NCI-H69 (cell line): Measurements from ENCODE around the gene MLLT10.
A peak's percentile ranks its signal among the peaks of the same experiment; 100 is the strongest.

ENCODE experiments used
- DNase-seq: peaks from one replicate; lab custom pipeline; 2025; lab: John Stamatoyannopoulos, UW

MLLT10 gene

DNA sequence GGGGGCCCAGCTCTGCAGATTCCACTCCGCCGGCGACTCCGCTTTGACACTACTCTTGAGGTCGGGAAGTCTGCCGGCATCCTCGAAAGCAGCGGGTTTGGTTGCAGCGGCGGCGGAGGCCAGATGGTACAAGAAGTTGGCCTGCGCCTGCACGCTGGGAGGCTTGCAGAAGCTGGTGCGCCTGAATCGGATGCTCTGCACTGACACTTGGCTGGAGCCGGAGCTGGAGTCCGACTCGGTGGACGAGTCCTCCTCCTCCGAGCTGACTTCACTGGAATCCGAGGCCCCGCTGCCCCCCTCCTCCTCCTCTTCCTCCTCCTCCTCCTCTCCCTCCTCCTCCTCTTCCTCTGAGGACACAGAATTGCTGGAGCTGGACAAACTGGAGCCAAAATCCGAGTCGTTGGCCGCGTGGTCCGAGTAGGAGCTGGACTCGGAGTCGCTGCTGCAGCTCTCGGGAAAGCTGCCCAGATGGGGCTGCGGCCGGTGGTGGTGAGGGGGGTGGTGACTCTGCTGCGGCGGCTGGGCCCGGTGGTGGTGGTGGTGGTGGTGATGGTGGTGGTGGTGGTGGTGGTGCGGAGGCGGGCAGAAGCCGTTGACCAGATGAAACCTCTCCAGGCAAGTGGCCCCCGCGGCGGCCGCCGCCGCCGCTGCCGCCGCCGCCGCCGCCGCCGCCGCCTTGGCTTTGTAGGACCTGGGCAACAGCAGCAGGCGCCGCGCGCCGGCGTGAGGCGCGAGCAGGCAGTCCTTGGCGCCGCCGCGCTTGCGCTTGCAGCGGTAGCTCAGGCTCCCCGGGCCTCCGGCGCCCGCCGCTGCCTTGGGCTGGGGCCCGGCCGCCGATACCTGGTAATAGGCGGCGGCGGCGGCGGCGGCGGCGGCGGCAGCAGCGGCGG is 17.5 kb upstream of the MLLT10 start:
- DNase-seq: peak; percentile 68

DNA sequence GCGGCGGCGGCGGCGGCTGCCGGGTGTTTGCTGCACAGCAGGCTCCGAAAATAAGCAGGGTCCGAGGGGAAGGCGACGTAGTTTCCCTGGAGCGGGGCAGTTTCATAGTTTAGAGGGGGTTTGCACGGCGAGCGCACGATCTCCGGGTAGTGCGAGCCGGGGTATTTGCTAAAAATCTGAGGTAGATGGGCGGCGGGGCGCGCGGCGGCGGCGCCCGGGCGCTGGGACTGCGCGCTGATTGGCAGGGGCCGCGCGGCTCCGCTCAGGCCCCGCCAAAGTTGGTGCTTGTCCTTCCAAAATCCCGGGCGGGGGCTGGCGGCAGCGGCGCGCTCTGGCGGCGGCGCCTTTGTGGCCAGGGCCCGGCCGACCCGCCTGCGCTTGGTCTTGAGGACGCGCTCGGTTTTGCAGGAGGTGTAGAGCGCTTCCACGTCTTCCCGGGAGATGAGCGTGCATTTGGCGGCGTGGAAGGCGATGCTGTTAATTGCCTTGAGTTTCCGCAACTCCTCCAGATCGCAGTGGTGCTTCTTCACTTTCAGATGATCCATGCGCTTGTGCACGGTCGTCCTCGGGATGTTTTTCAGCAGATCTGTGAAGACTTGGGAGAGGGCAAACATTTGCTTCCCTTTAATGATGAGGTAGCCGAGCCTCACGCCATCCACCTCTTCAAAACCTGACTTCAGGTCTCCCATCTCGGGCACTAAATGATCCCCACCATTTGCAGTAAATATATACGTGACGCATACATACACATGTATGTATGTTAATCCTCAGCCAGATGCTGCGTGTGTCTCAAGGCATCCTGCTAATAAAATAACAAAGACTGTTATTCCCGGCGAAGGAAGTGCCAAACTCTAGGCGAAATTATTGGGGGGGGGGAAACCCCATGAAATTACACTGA is 16.6 kb upstream of the MLLT10 start:
- DNase-seq: peak; percentile 71

DNA sequence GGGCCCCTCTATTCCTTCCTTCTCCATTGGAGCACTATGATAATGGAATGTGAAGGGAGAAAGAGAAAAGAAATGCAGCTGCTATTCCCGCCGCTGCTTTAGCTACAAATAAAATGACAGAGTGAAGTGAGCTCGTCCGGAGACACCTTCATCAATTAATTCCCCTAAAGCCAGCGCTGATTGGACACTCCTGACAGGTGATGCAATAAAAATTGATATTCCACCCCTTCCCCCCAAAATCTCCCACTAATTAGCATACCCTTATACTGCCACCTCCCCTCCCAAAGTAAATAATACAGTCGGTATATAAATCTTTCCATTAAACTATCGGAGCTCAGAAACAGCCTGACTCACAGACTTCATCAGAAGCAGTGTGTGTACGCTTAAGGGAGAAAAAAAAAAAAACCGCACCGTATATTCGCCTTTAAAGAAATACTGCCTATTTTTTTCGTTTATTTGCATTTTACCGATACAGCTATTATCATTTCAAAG is 15.8 kb upstream of the MLLT10 start:
- peak; percentile 95 for DNase-seq

DNA sequence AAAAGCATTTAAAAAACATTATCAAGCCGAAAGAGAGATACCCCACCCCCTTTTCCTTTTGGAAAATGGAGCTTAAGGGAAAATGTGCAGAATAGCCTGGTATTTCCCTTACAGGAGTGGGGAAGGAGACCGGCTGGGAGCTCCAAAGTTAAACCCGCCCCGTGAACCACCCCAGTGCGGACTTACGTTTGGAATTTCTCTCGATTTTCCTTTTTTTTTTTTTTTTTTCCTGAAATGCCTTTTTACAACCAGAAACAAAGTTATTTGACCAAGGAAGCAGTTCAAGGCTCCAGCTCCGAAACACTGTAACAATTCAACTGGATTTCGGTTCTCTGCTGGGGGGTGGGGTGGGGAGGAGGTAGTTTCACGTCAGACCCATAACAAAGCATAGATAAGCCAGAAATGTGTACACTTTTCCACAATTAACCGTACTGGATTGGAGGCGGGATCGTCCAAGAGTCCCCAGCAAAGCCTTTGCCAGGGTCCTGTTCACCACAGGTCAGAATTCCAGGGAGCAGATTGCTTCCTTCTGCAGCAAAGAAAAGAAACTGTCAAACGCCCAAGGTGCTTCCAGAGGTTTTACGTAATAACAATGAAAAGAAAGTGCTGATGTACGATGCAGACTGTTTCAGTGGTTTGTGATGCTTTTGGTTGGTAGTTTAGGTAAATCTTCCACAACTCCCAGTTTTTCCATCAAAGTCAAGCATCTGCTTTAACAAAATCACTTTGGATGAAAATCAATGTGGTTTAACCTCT is 15.2 kb upstream of the MLLT10 start:
- DNase-seq: peak; percentile 79

DNA sequence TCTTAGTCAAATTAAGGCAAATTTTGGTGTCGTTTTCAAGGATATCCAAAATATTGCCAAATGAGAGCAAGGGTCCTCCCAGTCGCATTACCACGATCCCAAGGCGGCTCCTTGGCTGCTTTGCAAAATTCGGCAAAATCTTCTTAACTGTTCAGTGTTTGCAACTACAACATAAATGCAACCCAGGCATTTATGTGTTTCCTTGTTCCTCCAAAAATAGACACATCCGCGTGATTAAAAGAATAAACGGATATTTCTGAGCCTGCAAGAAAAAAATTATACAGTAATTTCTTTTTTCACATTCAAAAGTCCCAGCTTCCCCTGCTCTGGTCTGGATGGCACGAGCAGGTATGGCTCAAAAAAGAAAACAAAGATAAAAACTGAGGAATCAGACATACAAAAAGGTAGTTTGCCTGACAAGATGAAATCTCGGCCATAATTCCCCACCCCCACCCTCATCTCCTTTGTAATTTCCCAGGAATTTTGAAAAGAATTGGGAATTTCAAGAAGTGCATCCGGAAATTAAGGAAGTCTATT is 14.6 kb upstream of the MLLT10 start:
- DNase-seq: peak; percentile 49

DNA sequence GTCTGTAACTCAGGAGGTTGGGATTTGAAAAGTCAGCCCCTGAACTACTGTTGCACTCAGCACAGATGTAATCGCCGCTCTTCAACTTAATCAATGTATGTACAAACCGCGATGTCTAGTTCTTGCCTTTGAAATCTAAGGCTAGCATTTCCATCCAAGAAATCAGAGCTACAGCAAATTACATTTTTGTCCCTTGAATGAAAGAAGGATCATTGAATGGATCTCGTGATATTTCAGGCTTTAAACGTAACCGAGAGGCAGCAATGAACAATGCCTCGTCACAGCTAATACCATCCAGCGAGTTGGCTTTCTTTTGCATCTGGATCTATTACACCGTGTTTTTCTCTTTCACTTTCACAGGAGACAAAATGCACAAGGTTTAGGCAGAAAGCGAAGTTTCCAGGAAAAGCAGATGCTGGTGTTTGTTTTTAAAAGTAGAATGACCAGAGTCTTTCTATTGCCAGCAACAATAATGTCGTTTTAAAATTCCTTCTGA is 14.0 kb upstream of the MLLT10 start:
- DNase-seq: peak; percentile 71

DNA sequence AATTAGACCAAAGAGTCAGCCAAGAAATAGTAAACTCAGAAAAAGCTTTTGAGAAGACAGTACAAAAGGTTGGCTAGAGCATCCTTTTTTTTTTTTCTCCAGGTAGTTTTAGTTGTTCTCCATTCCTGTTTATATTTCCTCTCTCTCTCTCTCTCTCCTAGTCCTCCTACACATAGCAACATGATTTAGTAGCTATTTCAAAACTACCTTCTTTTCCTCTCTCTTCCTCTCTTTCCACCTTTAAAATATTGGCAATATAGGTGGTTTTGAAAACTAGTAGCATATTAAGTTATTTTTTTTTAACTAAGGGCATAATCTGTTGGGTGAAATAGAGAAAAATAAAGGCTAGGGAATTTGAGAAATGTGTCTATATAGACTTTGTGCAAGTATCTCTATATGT is 13.5 kb upstream of the MLLT10 start:
- no peak for DNase-seq

DNA sequence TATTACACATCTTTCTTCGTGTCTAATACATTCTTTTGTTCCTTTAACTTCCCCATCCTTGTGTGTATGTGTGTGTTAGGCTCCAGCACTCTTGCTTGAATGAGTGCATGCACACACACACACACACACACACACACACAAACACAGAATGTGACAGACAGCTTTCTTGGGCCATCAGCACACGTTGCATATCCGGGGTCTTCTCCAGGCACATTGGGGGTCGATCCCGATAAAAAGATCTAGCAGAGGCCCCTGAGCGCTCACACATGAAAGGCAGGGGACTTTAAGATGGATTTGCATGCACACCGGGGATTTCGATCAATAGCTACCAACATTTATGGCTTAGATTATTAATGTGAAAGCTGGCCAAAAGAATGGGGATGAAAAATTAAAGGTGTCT is 13.1 kb upstream of the MLLT10 start:
- peak; percentile 39 for DNase-seq

DNA sequence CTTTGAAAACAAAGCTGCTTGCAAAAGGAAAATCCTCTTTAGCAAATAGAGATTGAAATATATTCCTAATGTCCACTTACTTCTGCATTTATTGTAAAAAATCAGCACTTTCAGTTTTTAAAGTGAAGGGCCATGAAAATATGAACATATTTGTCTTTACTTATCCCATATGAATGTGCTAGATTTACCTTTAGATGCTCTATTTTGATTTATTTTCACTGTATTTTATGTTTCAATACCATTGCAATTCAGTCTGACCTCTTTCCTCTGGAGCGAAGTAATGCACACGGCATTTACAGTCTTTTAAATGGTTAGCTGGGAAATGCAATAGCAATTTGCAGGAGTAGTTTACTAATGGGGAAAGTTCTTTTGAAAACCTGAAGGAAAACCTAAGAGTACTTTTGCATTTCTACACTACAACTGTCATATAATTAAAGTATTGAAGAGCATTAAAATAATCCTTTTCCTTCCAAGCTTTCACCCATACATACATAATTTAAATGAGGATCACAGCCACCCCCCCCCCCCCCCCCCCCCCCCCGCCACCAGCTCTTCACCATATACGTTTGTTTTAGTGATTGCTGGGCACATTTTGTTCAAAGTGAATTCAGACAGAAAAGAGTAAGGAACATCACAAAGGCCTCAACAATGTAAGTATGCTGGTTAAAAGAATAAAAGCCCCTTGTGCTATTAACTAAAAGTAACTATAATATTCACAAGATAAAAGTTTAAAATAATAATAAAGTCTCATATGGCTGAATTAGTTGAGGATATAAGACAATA is 12.1 kb upstream of the MLLT10 start:
- DNase-seq: peak; percentile 50

DNA sequence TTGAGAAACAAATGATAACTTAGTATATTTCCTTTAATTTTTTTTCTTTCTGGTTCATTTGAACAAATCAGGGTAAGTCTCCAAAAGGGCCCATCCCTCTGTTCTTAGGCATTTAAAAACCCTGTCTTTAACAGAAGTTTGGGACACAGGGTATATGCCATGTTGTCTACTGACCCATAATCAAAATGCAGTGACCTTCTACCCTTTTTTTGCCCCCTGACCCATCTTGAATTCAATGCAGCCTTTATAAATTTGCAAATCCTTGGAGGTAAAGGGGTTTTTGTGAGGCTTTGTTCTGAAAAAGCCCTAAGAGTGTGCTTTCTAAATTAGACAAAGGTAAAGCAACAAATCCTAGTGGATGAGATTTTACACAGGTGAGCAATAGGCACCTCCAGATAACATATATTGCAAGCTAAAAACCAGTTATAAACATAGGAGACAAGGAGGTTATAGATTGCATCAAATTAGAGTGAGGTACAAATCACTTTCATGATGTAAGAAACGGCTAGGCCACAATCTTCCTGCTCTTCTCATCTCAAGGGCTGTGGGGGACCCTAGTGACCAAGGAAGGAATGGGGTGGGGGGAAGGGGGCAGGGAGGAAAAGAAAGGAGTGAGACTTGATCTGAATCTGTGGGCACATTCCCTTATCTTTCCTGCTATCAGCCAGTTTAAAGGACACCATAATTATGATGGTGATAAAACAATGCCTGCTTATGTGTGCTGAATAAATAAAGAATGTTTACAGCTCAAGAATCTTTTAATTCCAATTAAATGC is 11.2 kb upstream of the MLLT10 start:
- DNase-seq: peak; percentile 57

DNA sequence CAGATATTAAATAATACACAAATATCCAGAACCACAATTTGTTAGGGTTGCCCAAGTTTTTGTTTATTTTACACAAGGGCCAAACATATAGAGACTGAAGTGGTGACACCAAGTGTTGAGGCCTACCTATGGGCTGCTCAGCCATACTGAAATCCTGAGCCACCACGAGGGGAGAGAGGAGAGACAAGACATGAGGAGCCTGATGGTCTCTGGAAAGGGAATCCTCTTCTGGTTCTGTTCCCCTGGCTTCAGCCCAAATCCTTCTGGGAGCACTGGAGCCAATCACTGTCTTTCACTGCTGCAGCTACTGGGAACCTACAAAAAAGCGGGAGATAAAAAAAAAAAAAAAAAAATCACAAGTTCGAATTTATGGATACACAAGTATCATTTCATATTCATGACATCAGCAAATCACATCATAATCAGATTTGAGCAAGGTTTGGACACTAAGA is 10.4 kb upstream of the MLLT10 start:
- peak; percentile 74 for DNase-seq

DNA sequence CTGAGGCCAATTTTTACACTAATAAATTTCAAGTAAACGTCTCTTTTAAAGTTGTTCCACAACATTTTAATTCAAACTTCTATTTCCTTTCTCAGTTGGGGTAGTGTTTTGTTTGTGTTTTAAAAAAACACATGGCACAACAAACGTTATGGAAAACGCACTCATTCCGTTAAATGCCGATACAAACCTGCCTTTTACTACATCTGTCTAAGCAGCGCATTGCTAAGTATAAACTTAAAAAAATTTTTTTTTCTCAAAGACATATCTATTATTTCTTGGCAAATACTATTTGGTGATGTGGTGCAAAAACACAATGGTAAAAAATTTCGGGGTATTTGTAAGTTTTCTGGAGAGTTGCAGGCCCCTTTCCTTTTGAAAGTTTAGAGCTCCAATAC is 9.9 kb upstream of the MLLT10 start:
- no peak for DNase-seq

DNA sequence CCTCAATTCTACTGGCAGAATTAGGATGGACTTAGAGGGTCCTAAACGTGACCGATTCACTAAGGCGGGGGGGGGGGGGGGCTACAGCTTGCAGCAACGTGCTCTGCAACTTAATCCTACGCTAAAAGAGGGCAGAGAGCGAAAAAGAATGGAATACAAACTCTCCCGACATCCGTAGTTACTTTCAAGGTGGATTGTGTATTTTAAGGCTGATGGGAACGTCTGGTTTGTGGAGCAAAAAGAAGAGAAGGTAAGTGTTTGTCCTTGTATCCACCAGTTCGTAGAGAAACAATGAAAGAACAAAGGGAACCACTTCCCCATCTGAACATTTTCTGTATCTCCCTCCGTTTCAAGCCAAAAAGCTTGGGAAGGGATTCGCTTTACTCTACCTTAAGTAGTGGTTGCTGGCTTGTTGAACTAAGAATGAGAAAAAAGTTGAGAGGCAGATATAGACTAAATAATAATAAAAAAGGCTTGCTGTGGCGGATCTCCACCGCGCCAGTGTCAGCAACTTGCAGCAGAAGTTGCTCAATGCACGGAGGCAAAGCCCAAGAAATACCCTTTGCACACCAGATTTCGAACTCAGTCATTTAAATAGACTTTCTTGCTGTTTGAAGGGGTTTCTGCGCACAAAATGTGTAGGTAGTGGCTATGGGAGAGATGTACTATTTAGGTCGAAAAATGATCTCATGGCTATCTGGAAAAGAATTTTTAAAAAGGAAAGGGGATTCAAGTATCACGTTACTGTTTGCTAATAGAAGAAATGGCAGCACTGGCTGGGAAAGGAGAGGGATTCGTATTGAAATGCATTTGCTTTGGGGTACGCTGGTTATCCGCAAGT is 9.3 kb upstream of the MLLT10 start:
- peak; percentile 62 for DNase-seq

DNA sequence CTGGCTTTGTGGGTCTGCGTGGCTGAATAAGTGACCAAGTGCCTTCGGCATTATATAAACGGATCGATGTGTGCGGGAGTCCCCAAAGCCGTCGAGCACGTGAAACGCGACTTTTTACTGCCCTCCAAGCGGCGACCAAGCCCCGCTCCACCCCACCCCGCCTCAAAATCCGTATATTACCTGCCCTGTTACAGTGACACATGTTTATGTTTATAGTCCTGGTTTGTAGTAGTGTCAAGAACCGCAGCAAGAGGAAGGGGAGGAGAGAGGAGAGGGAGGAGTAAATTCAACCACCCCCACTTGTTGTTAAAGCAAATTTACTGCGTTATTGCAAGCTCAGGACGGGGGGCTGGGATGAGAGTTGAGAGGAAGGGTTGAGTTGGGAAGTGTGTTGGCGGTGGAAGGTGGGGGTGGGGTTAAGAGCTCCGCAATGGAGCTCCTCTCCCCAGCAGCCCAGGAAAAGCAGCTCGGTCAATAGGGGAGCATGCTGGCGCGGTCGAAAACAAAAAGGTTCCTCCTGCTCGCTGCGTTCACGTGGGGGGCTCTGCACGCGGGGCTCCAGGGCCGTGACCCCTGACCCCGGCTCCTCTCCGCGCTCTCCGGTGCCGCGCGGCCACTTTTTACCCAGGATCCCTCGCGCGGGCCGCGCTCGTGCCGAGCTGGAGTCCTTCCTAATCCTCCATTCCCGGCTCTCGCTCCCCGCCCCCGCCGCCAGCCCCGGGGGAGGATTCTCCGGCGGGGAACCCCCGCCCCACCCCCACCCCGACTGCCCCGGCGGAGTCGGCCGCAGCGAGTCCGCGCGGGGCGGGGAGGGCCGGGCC is 8.5 kb upstream of the MLLT10 start, which contains the start of gene SKIDA1:
TSS of gene SKIDA1 (minus strand) at position 316 of the 821 bp plus-strand sequence. CDS start 7,860 bp downstream, outside the sequence.
- peak; percentile 94 for DNase-seq

DNA sequence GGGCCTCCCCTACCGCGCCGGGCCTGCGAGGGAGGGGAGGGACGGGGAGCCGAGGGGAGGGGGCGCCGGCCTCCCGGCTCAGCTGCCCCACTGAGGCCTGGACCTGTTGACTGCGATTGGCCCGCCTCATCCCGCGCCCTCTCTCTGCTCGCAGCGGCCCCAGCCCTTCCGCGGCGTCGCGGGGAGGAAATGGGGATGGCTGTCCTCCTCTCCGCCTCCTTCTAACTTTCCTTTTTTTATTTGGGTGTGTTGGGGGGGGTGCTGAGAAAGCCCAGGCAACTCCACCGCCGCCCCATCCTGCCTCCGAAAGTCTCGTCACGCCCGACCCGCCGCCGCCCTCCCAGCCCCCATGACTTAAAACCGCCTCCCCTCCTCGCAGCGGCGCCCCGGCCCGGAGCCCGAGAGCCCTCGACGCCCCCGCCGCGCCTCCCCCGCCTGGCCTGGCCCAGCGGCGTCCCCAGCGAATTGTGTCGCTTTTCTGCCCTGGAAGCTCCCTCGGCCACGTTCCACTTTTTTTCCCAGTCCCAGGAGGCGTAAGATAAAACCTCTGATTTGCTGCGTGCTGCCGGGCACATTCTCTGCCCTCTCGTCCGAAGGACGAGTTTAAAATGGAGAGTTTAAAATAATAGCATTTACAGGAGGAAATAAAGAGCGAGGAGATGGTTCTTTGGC is 7.7 kb upstream of the MLLT10 start:
- DNase-seq: no peak

DNA sequence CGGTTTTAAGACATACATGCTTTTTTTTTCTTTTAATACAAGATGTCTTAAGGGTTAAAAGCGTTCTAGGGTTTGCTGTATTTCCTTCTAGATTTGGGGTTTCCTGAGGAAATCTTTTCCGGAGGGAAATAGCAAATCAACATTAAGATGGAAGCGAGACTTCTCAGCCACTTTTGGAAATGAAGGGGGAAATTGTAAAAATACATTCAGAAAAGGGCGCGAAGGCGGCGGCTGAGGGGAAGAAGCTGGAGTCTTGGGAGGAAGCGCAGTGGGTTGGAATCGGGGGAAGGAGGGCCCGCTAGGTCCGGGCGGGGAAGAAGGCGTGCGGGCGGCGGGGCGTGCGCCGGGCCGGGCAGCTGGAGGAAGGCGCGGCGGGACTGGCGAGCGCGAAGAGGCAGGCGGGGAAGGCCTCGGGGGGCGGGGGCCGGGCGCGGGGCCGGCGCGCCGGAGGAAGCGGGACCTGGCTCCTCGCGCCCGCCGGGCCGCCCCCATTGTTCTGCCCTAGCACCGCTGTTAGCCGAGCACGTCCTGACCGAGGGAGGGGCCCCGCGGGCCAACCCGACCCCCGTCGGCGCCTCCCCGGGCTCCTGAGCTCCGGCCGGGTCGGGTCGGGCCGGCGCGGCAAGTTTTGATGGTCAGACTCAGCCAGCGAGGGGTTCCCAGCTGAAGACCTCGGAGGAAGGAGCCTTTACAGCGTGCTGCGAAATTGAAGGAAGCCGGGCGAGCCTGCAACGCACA is 7.0 kb upstream of the MLLT10 start:
- DNase-seq: peak; percentile 65
